Kidney glomerular epithelial cell (primary cell): ENCODE data around the gene TMEM63B.
"Not testable (repeated sequence)": the region's sequence is repeated elsewhere in the genome, so short reads cannot be mapped to it uniquely, and the experiment has no call there.

Source experiments
- DNase-seq: peaks from one replicate; lab custom pipeline; 2025; lab: John Stamatoyannopoulos, UW

Gene TMEM63B

DNA sequence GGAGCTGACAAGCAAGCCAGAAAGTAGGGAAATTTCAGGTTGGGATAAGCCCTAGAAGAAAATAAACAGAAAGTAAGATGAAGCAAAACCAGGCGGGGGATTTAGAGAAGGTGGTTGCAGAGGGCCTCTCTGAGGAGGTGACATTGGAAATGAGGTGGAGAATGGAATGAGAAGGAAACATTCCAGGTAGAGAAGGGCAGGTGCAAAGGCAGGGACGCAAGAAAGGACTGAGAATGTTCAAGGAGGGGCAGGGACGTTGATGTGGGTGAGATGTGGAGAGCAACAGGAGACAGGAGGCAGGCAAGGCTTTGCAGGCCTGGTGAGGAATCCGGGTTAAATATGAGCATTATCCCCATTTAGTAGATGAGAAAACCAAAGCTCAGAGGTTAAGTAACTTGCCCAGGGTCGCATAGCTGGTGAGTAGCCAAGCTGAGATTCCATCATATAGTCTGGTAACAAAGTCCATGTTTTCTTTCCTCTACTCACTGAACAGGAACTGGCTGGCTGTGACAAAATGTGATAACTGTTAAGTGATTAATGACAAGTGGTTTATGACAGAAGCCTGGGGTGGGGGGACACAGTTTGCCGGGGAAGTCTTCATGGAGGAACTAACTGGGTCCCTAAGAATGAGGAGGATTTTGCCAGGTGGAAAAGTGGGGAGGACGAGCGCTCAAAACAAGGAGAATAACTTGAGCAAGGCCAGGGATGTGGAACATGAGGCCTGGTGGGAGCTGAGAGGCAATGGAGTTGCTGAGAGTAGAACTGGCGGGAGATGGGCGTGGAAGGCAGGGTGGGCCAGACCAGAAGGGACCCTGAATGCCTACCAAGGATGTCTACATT lies 32.7 kb upstream of the TMEM63B start:
- peak; percentile 48 for DNase-seq

DNA sequence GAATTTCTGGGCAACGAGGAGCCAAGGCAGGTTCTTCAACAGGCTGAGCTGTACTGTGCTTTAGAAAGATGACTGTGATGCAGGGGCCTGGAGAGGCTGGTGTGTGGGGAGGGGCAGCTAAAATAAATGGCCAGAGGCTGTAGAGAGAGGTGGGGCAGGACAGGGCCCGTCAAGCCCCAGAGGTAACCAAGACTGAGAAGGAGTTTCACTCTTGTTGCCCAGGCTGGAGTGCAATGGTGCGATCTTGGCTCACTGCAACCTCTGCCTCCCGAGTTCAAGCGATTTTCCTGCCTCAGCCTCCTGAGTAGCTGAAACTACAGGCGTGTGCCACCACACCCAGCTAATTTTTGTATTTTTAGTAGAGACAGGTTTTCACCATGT lies 32.1 kb upstream of the TMEM63B start:
- not testable (repeated sequence) for DNase-seq

DNA sequence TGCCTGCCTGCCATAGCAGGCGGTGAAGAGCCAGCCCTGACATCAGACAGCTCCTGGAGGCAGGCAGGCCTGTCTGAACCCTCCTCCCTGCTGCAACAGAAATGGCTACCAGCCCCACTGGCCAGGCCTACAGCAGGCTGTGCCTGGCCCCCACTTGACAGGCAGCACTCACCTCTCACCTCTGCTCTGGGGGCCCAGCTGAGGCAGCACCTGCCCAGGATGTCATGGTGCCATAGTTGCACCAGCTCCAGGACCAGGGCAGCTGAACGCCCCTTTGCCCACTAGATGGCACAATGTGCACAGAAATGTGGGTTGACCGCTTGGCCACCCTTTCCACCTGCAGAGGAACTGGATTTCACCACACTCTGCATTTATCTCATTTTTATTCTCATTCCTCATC lies 30.7 kb upstream of the TMEM63B start:
- DNase-seq, result peak; percentile 63

DNA sequence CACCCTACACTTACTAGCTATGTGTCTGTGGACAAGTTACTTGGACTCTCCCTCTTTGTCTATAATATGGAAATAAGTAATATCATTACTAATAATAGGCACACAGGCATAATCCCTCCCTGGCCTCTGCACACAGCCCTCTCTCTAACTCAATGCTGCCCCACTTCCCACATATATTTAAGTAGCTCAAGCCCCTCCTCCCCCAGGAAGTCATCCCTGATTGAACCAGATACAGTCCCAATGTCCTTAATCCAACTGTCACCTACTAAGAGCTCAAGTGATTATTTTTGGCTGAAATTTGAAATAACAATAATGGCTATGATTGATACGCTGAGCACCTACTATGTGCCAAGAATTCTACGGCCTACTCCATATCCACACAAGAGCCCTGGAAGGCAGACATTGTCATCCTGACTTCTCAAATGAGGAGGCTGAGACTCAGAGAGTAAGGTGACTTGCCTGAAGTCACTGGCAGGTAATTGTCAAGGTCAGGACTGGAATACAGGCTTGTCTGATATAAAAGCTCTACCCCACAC lies 29.5 kb upstream of the TMEM63B start:
- no peak for DNase-seq

DNA sequence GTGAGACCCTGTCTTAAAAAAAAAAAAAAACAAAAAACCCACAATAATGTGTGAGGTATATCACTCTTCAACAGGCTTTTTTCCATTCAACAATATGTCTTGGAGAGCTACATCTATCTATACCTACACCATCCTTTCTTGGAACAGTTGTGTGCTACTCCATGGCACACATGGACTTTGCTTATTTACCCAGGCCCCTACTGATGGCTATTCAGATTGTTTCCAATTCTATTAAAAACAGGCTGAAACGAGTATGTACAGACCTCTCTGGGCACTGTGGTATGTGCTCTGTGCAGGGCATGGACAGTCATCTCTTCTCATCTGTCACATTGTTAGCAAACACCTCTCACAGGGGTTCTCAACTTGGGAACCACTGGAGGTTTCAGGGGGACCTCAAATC lies 28.2 kb upstream of the TMEM63B start:
- DNase-seq, result no peak

DNA sequence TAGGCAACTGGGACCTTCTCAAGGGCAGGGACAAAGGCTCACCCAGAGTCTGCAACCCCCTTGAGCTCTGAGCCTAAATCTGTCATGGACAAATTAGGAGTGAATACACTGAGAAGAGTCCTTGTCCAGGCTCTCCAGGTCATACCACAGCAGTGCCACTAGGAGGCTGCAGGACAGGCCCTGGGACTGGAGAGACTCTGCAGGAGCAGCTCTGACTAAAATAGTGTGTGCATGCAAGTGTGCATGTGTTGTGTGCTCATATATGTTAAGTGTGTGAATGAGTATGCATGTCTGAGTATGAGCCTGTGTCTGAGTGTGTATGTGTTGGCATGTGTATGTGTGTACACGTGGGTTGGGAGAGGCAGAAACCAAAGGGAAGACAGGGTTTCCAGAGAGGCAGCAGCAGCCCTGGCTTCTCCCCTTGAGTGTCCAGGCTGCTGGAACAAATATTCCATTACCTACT lies 27.2 kb upstream of the TMEM63B start:
- peak; percentile 16 for DNase-seq

DNA sequence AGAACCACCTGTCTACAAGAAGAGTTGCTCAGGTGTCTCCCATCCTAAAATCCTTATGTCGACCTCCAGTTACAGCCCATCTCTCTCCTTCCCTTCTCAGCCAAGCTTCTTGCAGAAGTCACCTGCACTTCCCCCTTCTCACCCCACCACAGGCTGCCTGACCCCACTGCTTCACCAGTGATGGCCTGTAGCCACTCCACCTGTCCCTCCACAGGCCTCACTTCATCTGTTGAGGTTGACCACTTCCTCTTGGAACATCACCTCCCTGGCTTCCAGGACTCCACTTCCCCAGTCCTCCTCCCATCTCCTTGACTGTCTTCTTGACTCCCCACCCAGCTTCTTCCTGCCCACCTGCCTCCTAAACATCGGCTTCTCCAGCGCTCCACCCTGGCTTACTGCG lies 25.5 kb upstream of the TMEM63B start:
- DNase-seq, result no peak

DNA sequence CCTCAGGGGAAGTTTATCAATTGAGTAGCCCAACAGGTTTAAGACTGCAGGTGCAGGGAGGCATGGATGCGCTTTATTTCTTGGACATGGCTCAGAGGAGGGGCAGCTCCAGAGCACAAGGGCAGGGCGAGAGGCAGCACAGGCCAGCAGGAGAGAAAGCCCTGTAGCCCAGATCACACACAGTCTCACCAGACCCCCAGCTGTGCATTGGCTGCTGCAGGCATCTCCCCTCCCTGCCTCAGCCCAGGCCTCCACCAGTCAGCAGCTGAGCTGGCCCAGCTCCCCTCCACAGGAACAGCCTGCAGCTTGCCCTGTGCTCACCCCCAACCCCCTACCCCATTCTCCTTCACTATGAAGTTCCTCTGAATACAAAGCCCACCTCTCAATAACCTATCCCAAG lies 24.8 kb upstream of the TMEM63B start:
- DNase-seq, result no peak

DNA sequence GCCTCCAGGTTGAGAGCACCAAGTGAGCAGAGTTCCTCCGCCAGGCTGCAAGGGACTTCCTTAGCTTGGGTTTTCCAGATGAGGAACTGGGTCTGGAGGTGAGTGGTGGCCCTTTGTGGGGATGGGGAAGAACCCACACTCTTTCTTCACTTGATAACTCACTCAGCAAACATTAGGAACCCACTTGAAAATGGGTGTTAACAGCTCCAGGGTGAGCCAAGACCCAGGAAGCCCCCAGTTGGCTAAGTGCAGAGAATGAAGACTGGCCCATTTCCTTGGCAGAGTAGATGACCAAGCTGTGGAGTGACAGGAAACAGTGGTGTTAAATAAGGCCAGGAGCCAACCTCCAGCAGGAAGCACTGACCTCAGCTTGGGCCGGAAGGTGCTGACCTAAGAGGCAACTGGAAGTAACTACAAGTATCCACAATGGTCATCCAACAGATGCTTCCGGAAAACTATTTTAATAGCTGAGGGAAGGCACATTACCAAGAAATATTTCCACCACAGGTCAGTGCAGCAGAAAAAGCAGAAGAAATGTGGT lies 22.8 kb upstream of the TMEM63B start:
- DNase-seq, result no peak

DNA sequence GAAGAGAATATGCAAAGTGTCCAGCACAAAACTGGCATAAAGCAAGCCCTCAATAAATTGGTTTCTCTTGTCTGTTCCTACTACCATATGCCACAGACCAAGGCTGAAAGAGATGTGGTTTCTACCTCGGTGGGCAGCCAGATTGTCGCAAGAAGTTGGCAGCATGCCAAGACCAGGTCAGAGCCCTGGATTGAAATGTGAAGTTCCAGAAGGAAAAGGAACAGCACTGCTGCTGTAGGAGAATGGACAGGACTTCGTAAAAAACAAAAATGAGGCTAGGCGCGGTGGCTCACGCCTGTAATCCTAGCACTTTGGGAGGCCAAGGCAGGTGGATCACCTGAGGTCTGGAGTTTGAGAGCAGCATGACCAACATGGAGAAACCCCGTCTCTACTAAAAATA lies 22.2 kb upstream of the TMEM63B start:
- no peak for DNase-seq

DNA sequence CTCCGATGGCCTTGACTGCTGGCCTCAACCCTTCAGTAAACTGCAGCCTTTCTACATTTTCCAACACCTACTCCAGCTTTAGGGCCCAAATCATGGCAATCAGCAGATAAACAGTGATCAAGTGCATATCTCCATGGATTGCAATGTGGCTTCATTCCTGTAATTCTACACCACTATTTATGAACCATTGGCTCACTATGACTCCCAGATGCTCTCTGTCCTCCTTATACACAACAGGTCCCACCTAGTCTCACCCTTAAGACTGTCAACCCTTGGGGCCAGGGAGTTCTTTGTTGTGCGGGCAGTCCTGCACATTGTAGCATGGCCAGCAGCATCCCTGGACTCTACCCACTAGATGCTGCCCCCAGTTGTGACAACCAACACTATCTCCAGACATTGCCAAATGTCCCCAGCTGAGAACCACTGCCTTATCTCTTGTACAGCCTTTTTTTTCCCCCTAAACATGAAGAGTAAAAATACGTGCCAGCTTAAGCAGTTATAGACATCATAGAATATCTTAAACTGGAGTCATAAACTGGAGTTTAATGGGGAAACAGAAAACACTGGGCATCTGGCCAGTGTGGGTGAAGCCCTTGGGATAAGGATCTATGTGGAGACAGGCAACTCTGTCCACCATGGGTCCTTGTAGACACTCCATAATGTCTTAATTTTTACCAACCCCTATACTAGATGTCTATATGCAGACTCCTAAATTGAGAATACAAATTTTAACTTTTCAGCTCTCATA lies 21.2 kb upstream of the TMEM63B start:
- DNase-seq, result no peak

DNA sequence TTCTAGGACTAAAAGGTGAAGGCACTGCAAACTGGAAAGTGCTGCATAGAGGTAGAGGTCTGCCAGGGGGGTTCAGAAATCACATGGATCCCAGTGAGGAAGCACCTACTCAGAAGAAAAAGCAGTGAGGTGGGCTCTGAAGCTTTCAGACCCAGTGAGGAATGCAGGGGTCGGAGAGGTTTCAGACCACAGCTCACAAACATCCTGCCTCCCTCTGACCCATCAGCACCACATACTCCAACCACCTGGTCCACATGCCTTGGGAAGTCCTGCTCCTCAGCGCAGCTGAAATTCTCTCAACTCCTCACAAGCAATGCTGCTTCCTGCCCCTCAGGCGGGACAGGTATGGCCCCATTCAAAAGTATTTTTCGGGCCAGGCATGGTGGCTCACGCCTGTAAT lies 20.3 kb upstream of the TMEM63B start:
- no peak for DNase-seq

DNA sequence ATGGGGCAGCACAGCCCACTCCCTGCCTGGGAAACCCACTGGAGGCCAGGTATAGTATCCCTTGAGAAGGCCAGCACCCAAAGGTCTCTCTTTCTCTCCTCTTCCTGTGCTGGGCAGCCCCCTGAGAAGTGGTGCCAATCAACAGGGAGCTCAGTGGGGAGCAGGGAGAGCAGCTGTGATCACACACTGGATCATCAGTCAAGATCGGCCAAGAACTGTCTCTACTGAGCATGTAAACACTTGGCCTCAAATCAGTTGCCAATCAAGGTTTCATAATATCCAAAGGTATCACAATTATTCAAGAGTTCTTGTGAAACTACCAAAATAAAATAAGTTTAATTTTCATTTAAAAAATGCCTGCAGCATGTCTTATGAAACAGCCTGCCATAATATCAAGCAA lies 18.9 kb upstream of the TMEM63B start:
- DNase-seq, result no peak

DNA sequence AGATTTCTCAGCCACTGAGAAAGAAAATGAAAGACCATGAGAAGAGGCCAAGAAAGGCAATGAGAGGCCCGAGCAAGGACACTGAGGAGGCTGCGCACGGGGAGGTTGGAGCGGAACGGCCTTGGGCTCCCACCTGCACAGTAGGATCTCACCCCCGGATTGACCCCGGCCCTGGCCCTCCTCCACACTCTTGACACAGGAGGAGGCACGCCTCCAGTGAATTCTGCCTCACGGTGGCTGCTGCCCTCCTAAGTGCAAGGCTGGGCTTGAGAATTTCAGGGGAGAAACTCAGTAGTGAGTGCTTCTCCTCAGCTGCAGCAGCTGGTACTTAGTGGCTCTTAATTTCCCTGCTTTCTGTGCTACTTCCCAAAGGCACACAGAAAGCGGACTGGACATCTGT lies 18.1 kb upstream of the TMEM63B start:
- no peak for DNase-seq

DNA sequence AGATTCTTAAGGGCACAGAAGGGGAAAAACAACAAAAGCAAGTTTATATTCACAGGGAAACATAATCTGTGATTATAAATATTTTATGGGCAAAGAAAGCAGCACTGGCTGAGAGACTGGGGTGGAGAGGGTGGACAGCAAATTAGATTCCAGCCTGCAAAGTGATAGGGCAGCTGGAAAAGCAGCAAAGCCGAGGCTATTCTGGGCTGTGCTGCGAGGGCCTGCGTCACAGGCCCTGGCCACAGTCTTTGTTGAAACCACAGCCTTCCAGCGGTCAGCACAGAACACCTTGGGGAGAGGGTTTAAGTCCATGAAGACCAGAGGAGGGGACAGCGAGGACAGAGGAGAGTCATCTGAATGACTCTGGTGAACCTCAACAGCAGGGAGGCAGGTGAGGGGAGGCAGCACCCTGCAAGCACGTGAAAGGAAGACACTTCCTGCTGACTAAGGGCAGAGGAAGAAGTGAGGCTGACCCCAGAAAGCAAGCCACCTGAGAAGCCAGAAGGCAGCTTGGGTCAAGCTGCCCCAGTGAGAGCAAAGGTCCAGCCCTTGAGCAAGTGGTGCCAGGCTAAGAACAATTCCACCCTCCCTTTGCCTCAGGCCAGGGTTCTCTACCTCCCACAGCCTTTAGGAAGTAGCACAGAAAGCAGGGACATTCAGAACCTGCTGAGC lies 17.2 kb upstream of the TMEM63B start:
- no peak for DNase-seq

DNA sequence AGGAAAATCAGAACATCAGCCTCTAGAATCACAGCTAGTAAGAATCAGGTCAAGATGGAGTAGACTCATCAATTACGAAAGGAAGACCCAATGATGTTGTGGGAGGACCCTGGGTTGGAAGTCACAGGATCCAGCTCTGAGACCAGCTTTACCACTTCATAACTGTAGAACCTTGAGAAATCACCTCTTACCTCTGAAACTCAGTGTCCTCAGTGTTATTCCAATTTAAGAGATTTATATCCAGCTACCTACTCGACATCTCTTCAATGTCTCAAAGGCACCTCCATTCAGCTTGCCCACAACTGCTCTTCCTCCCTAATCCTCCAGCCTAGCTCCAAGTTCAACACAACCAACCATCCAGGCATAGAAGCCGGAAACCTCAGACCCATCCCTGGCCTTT lies 16.4 kb upstream of the TMEM63B start:
- no peak for DNase-seq

DNA sequence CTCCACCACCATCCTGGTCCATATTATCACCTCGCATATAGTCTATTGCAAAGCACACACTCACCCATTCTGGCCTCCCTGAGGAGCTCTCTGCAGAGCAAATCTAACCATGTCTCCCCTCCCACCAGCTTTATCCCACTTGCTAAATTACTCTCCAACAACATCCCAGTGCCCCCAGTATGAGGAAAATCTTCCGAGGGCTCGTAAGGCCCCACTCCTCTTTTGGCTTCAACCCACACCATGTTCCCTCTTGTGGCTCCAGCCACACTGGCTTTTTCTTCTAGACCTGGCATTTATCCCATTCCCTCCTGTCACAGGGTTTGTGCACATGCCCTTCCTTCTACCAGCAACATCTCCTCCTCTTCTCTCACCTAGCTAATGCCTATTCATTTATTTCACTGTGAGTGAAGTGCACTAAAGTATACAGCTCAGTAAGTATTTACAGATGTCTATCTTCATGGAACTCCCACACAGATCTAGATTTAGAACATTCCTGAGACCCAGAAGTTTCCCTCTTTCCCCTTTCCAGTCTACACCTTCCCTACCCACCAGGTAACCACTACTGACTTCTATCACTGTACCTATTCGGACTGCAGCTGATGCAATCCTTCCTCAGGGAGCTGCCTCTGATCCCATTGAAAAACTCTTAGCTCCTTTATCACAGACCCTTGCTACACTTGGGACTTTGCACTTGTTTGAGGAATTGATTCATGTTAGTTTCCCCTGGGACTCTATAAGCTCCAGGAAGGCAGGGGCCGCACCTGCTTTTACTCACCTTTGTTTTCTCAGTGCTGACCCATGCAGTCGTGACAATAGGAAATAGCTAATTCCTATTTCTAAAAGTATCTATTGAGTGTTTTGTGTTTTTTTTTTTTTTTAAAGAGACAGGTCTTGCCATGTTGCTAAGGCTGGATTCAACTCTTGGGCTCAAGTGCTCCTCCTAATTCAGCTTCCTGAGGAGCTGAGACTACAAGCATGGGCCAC lies 15.6 kb upstream of the TMEM63B start:
- DNase-seq, result no peak

DNA sequence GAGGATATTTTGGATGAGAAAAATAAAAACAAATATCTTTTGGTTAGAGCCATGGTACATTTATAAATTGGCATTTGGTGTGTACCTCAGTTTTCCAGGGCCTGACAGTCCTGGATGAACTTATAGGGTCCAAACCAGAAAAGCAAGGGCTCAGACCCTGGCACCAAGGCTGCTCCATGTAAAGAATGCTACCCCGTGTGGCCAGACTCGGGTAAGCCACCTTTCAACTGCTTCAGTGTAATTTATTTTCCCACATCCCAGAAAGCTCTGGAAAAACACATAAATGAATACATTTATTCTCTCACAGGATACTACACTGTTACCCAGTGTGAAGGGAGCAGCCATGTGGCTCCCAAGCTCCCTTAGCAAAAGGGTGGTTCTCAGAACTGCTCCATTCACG lies 13.9 kb upstream of the TMEM63B start:
- no peak for DNase-seq

DNA sequence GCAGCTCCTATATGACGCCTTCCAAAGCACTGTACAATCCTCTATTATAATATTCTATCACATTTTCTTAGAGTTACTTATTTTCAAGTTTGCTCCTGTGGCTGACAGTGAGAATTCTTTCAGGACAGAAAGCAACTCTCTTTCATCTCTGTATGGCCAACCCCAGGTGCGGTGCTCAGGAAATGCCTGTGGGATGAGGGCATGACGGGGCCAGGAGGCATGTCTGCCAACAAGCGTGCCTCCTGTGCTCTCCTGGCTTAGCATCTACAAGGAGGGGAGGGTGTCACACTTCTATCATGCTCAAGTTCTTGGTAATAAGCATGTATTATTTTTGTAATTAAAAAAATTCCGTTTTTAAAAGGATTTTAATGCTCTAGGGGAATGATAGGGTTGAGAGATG lies 11.5 kb upstream of the TMEM63B start:
- peak; percentile 80 for DNase-seq

DNA sequence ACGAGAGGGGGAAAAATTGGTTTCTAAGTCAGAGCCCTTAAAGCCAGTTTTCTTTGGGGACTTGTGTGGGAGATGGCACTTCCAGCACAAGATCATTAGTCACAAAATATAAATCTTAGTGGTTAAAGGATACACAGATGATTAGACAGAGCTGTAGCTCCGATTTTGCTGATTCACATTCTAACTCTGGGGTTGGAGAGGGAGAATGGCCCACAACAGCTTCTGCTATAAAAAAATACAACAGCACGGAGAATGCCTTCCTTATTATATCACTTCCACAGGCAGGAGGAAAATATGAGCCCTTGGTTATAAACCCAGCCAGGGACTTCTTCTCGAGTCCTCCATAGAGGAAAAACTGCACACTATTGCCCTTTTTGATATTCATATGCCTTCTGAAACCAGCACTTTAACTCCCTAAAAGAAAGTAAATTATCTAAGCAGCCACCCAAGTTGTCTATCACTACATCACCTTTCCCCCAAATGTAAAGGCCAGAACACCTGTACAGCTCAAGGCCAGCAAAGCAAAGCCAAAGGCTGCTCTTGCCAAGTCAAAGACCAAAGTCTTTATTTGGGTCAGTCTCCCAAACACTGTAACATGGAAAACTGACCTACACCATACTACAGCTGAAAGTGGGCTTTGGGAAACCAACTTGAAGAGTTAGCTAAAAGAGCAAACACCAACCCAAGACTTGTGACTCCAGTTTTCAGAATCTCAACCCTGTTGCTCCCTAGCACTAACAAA lies 10.5 kb upstream of the TMEM63B start:
- peak; percentile 86 for DNase-seq
